Heart left ventricle (tissue), 16 donors: Measurements from ENCODE around the gene SCN5A. TPM values are rescaled to one million over a fixed set of nuclear protein-coding genes. Genes with fewer than 3 reads are reported as not detected.
A peak's percentile ranks its signal among the peaks of the same experiment; 100 is the strongest.

Source experiments
- ATAC-seq, 4 donors: fragments of 200-7000 bp; cut with Tn5 transposase; one replicate each; pipeline ENCODE4 v1.9.1; 2020 to 2022; ENCODE audit warnings: moderate library complexity in 4 of 4, mild to moderate bottlenecking in 3 of 4, moderate number of reproducible peaks in 1 of 4
- DNase-seq, 5 donors: peaks; one replicate each; pipeline ENCODE4 v3.0.0-alpha.2; 2020
- H3K27ac ChIP-seq, 12 donors: fragments of 200-600 bp; sonication (generic) in 4 of 12; one replicate each; pipeline versions ENCODE4 v1.5.0 to v1.8.0; 2016 to 2022; ENCODE audit warnings: mild to moderate bottlenecking in 2 of 12
- H3K27me3 ChIP-seq, 9 donors: fragments of 200-600 bp; sonication (generic) in 2 of 9; one replicate each; pipeline versions ENCODE4 v1.5.1 to v1.8.0; 2016 to 2022; ENCODE audit warnings: mild to moderate bottlenecking in 3 of 9
- H3K36me3 ChIP-seq, 9 donors: fragments of 200-600 bp; sonication (generic) in 2 of 9; one replicate each; pipeline versions ENCODE4 v1.5.0 to v1.8.0; 2018 to 2022; ENCODE audit warnings: mild to moderate bottlenecking in 2 of 9
- H3K4me1 ChIP-seq, 12 donors: fragments of 200-600 bp; sonication (generic) in 4 of 12; one replicate each; pipeline versions ENCODE4 v1.5.0 to v1.8.0; 2016 to 2022; ENCODE audit warnings: mild to moderate bottlenecking in 3 of 12
- H3K4me3 ChIP-seq, 12 donors: fragments of 200-600 bp; sonication (generic) in 4 of 12; one replicate each; pipeline versions ENCODE4 v1.5.0 to v1.8.0; 2017 to 2022; ENCODE audit warnings: mild to moderate bottlenecking in 9 of 12, moderate library complexity in 4 of 12
- H3K9me3 ChIP-seq, 12 donors: fragments of 200-600 bp; sonication (generic) in 4 of 12; one replicate each; pipeline versions ENCODE4 v1.5.0 to v1.8.0; 2016 to 2022; ENCODE audit warnings: mild to moderate bottlenecking in 1 of 12
- CTCF ChIP-seq, 12 donors: fragments of 200-600 bp; sonication (generic) in 4 of 12; IDR thresholded peaks; one replicate each; pipeline versions ENCODE4 v1.5.0 to v1.8.0; 2018 to 2022; ENCODE audit warnings: antibody characterized with exemption in 12 of 12, mild to moderate bottlenecking in 5 of 12
- POLR2A ChIP-seq, 2 donors: fragments of 450-650 bp; IDR thresholded peaks; one replicate each; pipeline ENCODE4 v1.6.1; 2017; ENCODE audit warnings: antibody characterized with exemption in 2 of 2, mild to moderate bottlenecking in 2 of 2, moderate library complexity in 2 of 2
- WGBS, 4 donors: extraction: QIAGEN DNeasy Blood & Tissue Kit in 2 of 4; methylation state at CpG; one replicate each; pipeline versions ENCODE4 v1.1.5 to v1.1.7; 2013 to 2018; 5-methylcytosine and 5-hydroxymethylcytosine counted together
- intact Hi-C, 10 donors: fragments of 100-400 bp; cut with DNase I; formaldehyde crosslinking; loops; one replicate each; pipeline versions ENCODE4 v1.11.1 to v1.14.2; 2022
- polyA plus RNA-seq, 2 donors: library from polyadenylated mRNA; stranded (reverse); fragments of 200-250 nt; gene quantifications; one replicate each; pipeline ENCODE4 v1.2.3, GENCODE V29; 2013
- total RNA-seq, 9 donors: library from RNA; depleted of rRNA in 2 of 9; stranded (reverse); fragments of >200 nt in 2 of 9; fragmentation: NEBNext Ultra II Directional in 3 of 9; extraction: Animal tissue kit (Norgen Biotek cat#: 25700) in 3 of 9; gene quantifications; one replicate each; pipeline versions ENCODE4 v1.1.0 to v1.2.4, GENCODE V29; 2016 to 2023
- donor health status: ischemic (EF 13 %, LVEDD 7.1; RV severe dilation, severe dysfunction).
- donor health status: healthy with polysubstance abuse.
- donor health status: DM: no; HTN: yes; CAD: no.
- donor health status: DM: no; HTN: no; CAD: no.
- donor health status: ischemic (EF 25% LVEDD 6.9; RV normal size, moderate dysfunction).
- donor health status: ischemic (EF 25% LVEDD 5.7; RV mildly dilated, moderate dysfunction).
- donor health status: healthy.
- donor health status: DM: yes; HTN: yes; CAD: no.
- donor health status: ischemic (EF 35%, LVEDD 5.7; RV mildly dilated, moderate dysfunction).
- donor health status: nonischemic (EF 11% LVEDD 7.7; RV severe dilation, severe dysfunction).
- donor health status: DM: yes; HTN: yes; CAD: no.
- donor health status: PGD.
- donor health status: ischemic (EF 29% LVEDD 5.4; RV normal size, mild dysfunction).
- donor health status: nonischemic (EF 23%, LVEDD 6.1; RV moderate dilation, normal function).

SCN5A gene
- total and polyA plus RNA-seq, 11 donors = 88.4 to 242 (median 173) TPM

GRCh38 chr3:38579551-38580449 is 69.7 kb downstream of the SCN5A start:
- Histone ChIP-seq H3K36me3 (peaks cover 0 to 38% (median 0%) of the 10 kb centered on the region in 9 donors), H3K4me3 (no peak overlapping the region), H3K9me3 (no peaks in the 10 kb centered on the region), H3K27me3 (no peaks in the 10 kb centered on the region), H3K4me1 (peaks cover 0 to 85% (median 36%) of the 10 kb centered on the region in 12 donors), H3K27ac (peak overlapping the region in 11 of 12 donors; percentile 71 to 99 (median 89))
- TF ChIP-seq POLR2A (IDR thresholded peaks at IDR 0.05) = peak in 1 of 2 donors; percentile 0
- no peak for TF ChIP-seq CTCF (IDR thresholded peaks at IDR 0.05)
- ATAC-seq (peak; percentile 73 to 79 (median 75)), DNase-seq (peak; percentile 63 to 85 (median 75))
- WGBS, 4 donors = 42 to 65% (median 49%) methylated on average over 12 to 14 of the region's 14 CpGs
- intact Hi-C loops = loop anchor here in 6 of 10 donors (2.0 to 5.0 kb wide), 7 partner anchors 37 to 68 kb away; partner anchors contain the start of gene SCN5A (in 3 of the 6)

- Histone ChIP-seq H3K36me3 (peaks cover 0 to 38% (median 0%) of the 10 kb centered on the region in 9 donors), H3K4me3 (no peak overlapping the region), H3K9me3 (no peaks in the 10 kb centered on the region), H3K4me1 (peaks cover 0 to 88% (median 38%) of the 10 kb centered on the region in 12 donors), H3K27me3 (no peaks in the 10 kb centered on the region), H3K27ac (peak overlapping the region in 11 of 12 donors; percentile 71 to 99 (median 89))
- 29 to 37% (median 32%) methylated on average over 10 to 12 of the region's 12 CpGs for WGBS, 4 donors
- TF ChIP-seq CTCF (IDR thresholded peaks at IDR 0.05) (peak in 7 of 12 donors; percentile 8 to 45 (median 29)), POLR2A (IDR thresholded peaks at IDR 0.05) (peak in 1 of 2 donors; percentile 11)
- ATAC-seq (peak; percentile 54 to 87 (median 78)), DNase-seq (peak; percentile 85 to 94 (median 90))
- intact Hi-C loops = loop anchor here in 4 of 10 donors (5.0 kb wide), 3 partner anchors 37 to 68 kb away; partner anchors contain the start of gene SCN5A (in 2 of the 4)
Observed at GRCh38 chr3:38579141-38579540, 70.3 kb downstream of the SCN5A start.

GRCh38 chr3:38578551-38578950 is 70.9 kb downstream of the SCN5A start:
- peaks cover 0 to 2% (median 0%) of the 10 kb centered on the region in 12 donors for H3K9me3 ChIP-seq
- peak in 2 of 5 donors; percentile 5 to 18 for DNase-seq
- H3K4me3 ChIP-seq = no peak overlapping the region
- H3K36me3 ChIP-seq = peaks cover 0 to 34% (median 0%) of the 10 kb centered on the region in 9 donors
- peak overlapping the region in 8 of 12 donors; percentile 3 to 99 (median 92) for H3K27ac ChIP-seq
- TF ChIP-seq CTCF (IDR thresholded peaks at IDR 0.05) = no peak
- no peak for TF ChIP-seq POLR2A (IDR thresholded peaks at IDR 0.05)
- H3K4me1 ChIP-seq = peaks cover 0 to 88% (median 41%) of the 10 kb centered on the region in 12 donors
- no peak for ATAC-seq
- H3K27me3 ChIP-seq = no peaks in the 10 kb centered on the region
- intact Hi-C loops = loop anchor here in 4 of 10 donors (5.0 kb wide), 3 partner anchors 36 to 69 kb away; partner anchors contain the start of gene SCN5A (in 2 of the 4)
- 74 to 84% (median 83%) methylated on average over 5 to 9 of the region's 9 CpGs for WGBS, 4 donors
